Uterus (tissue), 2 donors: Measurements from ENCODE around the gene KRTAP12-1.

ENCODE experiments used
- POLR2A ChIP-seq, 2 donors: fragments of 450-650 bp; IDR thresholded peaks; one replicate each; pipeline ENCODE4 v1.6.1; 2016; ENCODE audit warnings: antibody characterized with exemption in 2 of 2, mild to moderate bottlenecking in 1 of 2, moderate library complexity in 1 of 2
- TF ChIP-seq, protein P1 (sequence below), 4 experiments: fragments of 200-600 bp in 2 of 4; fragments of 450-650 bp in 2 of 4; sonication (generic) in 2 of 4; IDR thresholded peaks; one replicate each; pipeline ENCODE4 v1.5.1; 2016 to 2019; ENCODE audit warnings: antibody characterized with exemption in 4 of 4, mild to moderate bottlenecking in 2 of 4, moderate library complexity in 1 of 4

DNA sequence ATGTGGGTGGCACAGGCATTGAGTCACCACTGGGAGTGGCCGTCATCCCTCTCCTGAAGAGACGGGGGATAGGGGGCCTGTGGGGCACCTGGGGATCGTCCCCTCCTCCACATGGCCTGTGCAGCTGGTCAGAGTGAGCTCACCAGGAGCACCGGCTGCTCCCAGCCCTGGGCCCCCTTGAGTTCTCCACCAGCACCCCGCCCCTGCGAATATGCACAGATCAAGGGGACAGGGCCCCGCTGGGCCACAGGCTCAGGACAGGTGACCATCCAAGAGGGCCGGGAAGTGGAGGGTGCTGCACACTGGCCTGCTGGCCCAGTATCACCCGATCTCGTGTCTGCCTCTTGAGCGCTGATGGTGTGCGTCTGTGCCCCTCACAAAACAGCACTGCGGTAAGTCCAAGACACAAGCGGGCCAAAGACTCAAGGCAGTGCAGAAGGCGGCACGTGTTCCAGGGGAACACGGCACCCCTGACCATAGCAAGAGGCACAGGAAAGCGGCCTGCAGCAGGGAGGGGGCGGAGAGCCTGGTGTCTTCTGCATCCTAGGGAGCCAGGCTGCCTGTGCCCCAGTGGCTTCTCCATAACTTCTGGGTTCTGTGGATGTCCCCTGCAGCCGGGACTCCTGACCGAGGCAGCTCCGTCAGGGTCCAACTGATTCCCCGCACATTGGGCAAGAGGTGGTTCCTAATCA lies 47.5 kb upstream of the KRTAP12-1 start:
- TF ChIP-seq, protein P1, sequence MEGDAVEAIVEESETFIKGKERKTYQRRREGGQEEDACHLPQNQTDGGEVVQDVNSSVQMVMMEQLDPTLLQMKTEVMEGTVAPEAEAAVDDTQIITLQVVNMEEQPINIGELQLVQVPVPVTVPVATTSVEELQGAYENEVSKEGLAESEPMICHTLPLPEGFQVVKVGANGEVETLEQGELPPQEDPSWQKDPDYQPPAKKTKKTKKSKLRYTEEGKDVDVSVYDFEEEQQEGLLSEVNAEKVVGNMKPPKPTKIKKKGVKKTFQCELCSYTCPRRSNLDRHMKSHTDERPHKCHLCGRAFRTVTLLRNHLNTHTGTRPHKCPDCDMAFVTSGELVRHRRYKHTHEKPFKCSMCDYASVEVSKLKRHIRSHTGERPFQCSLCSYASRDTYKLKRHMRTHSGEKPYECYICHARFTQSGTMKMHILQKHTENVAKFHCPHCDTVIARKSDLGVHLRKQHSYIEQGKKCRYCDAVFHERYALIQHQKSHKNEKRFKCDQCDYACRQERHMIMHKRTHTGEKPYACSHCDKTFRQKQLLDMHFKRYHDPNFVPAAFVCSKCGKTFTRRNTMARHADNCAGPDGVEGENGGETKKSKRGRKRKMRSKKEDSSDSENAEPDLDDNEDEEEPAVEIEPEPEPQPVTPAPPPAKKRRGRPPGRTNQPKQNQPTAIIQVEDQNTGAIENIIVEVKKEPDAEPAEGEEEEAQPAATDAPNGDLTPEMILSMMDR (IDR thresholded peaks at IDR 0.05), result no peak
- no peak for TF ChIP-seq POLR2A (IDR thresholded peaks at IDR 0.05)
